NCI-H2029 (cell line): ENCODE measurements around the gene VSX2.

ENCODE experiments used
- DNase-seq: peaks from one replicate; lab custom pipeline; 2025; lab: John Stamatoyannopoulos, UW

Gene VSX2

GRCh38 chr14:74302152-74302628, 62.9 kb downstream of the VSX2 start:
- no peak for DNase-seq

GRCh38 chr14:74302634-74303569, 63.7 kb downstream of the VSX2 start, which contains the start of gene ABCD4:
Gene ABCD4 (minus strand): TSS chr14:74302934. CDS start chr14:74302912, 22 bp downstream.
- DNase-seq: peak; percentile 62

- no peak for DNase-seq
Measured at GRCh38 chr14:74308695-74309094, 69.4 kb downstream of the VSX2 start.

- peak; percentile 24 for DNase-seq
Measured at GRCh38 chr14:74309125-74310022, 70.1 kb downstream of the VSX2 start.

GRCh38 chr14:74312161-74312560, 72.9 kb downstream of the VSX2 start:
- no peak for DNase-seq
